HFF-Myc (cell line): ENCODE results near the gene FSTL4.
A peak's percentile ranks its signal among the peaks of the same experiment; 100 is the strongest.

Source experiments
- DNase-seq: peaks from one replicate; pipeline ENCODE4 v3.0.0-alpha.2; 2011; ENCODE audit warnings: low read depth; ENCODE audit errors: extremely low read depth
- H3K4me3 ChIP-seq: replicated peaks from 2 replicates; pipeline ENCODE4 v1.5.1; 2011; ENCODE audit warnings: low read depth, mild to moderate bottlenecking, control low read depth, low read length
- CTCF ChIP-seq: IDR thresholded peaks from 2 replicates; pipeline ENCODE4 v1.5.1; 2012; ENCODE audit warnings: mild to moderate bottlenecking, low read depth, low read length, control low read depth; ENCODE audit errors: missing control alignments

FSTL4 gene

GRCh38 chr5:133247151-133247709 lies 365.1 kb downstream of the FSTL4 start:
- DNase-seq, result no peak
- no peak overlapping the region for H3K4me3 ChIP-seq
- no peak for TF ChIP-seq CTCF

GRCh38 chr5:133246376-133247150 lies 365.8 kb downstream of the FSTL4 start:
- no peak overlapping the region for H3K4me3 ChIP-seq
- DNase-seq, result no peak
- TF ChIP-seq CTCF, result no peak

GRCh38 chr5:133246053-133246370 lies 366.3 kb downstream of the FSTL4 start:
- no peak for DNase-seq
- no peak overlapping the region for H3K4me3 ChIP-seq
- TF ChIP-seq CTCF, result no peak

GRCh38 chr5:133245191-133246052 lies 366.9 kb downstream of the FSTL4 start:
- peak; percentile 94 for DNase-seq
- no peak for TF ChIP-seq CTCF
- no peak overlapping the region for H3K4me3 ChIP-seq

GRCh38 chr5:133244242-133244641 lies 368.1 kb downstream of the FSTL4 start:
- no peak for DNase-seq
- no peak for TF ChIP-seq CTCF
- no peak overlapping the region for H3K4me3 ChIP-seq

- H3K4me3 ChIP-seq, result no peak overlapping the region
- no peak for DNase-seq
- TF ChIP-seq CTCF, result no peak
Observed at GRCh38 chr5:133243196-133243595, 369.1 kb downstream of the FSTL4 start.
